Upper lobe of left lung (tissue), 6 donors: ENCODE data around the gene SHISA2. TPM values are rescaled to one million over a fixed set of nuclear protein-coding genes. Genes with fewer than 3 reads are reported as not detected.

Experiments used
- ATAC-seq, 2 donors: fragments of 200-7000 bp; cut with Tn5 transposase; one replicate each; pipeline ENCODE4 v1.9.1; 2022; ENCODE audit warnings: mild to moderate bottlenecking in 2 of 2, moderate library complexity in 2 of 2; ENCODE audit not compliant: low FRiP score in 2 of 2
- DNase-seq, 2 donors: peaks; one replicate each; pipeline ENCODE4 v3.0.0-alpha.2; 2019 to 2020
- H3K27ac ChIP-seq, 4 donors: fragments of 200-600 bp; sonication (generic); one replicate each; pipeline ENCODE4 v1.5.1; 2016 to 2019
- H3K27me3 ChIP-seq, 4 donors: fragments of 200-600 bp; sonication (generic); one replicate each; pipeline ENCODE4 v1.5.1; 2017 to 2019
- H3K36me3 ChIP-seq, 4 donors: fragments of 200-600 bp; sonication (generic); one replicate each; pipeline ENCODE4 v1.5.1; 2016 to 2019
- H3K4me1 ChIP-seq, 4 donors: fragments of 200-600 bp; sonication (generic); one replicate each; pipeline ENCODE4 v1.5.1; 2018 to 2019
- H3K4me3 ChIP-seq, 4 donors: fragments of 200-600 bp; sonication (generic); one replicate each; pipeline ENCODE4 v1.5.1; 2017 to 2019; ENCODE audit warnings: mild to moderate bottlenecking in 2 of 4, moderate library complexity in 1 of 4
- H3K9me3 ChIP-seq, 4 donors: fragments of 200-600 bp; sonication (generic); one replicate each; pipeline ENCODE4 v1.5.1; 2018 to 2019
- CTCF ChIP-seq, 6 experiments: fragments of 450-650 bp in 4 of 6; fragments of 200-600 bp in 2 of 6; sonication (generic) in 2 of 6; IDR thresholded peaks; one replicate each; pipeline ENCODE4 v1.5.1; 2016 to 2019; ENCODE audit warnings: antibody characterized with exemption in 6 of 6
- EP300 ChIP-seq, 4 donors: sonication (generic); formaldehyde crosslinking; IDR thresholded peaks; one replicate each; pipeline ENCODE4 v1.5.1; 2017; ENCODE audit warnings: antibody characterized with exemption in 4 of 4, control low read depth in 2 of 4
- POLR2A ChIP-seq, 4 donors: fragments of 450-650 bp; IDR thresholded peaks; one replicate each; pipeline ENCODE4 v1.5.1; 2016 to 2017; ENCODE audit warnings: antibody characterized with exemption in 4 of 4, mild to moderate bottlenecking in 2 of 4
- POLR2AphosphoS5 ChIP-seq, 2 donors: sonication (generic); formaldehyde crosslinking; IDR thresholded peaks; one replicate each; pipeline ENCODE4 v1.5.1; 2017; ENCODE audit warnings: antibody characterized with exemption in 2 of 2
- whole genome bisulfite sequencing, 2 donors: methylation state at CpG; one replicate each; pipeline ENCODE4 v1.1.5; 2017 to 2018; 5-methylcytosine and 5-hydroxymethylcytosine counted together
- total RNA-seq, 6 donors: library from RNA; depleted of rRNA in 4 of 6; stranded (reverse); fragments of >200 nt in 4 of 6; gene quantifications; one replicate each; pipeline versions ENCODE4 v1.1.0 to v1.2.1, GENCODE V29; 2016 to 2021
- donor health status: DM: no; HTN: no; CAD: no; lungs with moderate emphysema.
- donor health status: DM: no; HTN: yes; CAD: no; lungs with severe emphysema.

SHISA2 gene
- total RNA-seq, 6 donors from 2014 or later = 7.3 to 19.9 (median 13.4) TPM

GRCh38 chr13:26042785-26043184, 9.0 kb downstream of the SHISA2 start:
- TF ChIP-seq EP300 (IDR thresholded peaks at IDR 0.05) = no peak
- no peak for TF ChIP-seq POLR2AphosphoS5 (IDR thresholded peaks at IDR 0.05)
- H3K9me3 ChIP-seq = no peaks in the 10 kb centered on the region
- no peak overlapping the region for H3K4me3 ChIP-seq
- H3K36me3 ChIP-seq = no peaks in the 10 kb centered on the region
- 65 to 70% methylated on average over 1 of the region's 1 CpG for WGBS, 2 donors
- H3K27me3 ChIP-seq = no peaks in the 10 kb centered on the region
- H3K27ac ChIP-seq = no peak overlapping the region
- no peaks in the 10 kb centered on the region for H3K4me1 ChIP-seq
- ATAC-seq = no peak
- no peak for DNase-seq

GRCh38 chr13:26041444-26041843, 10.4 kb downstream of the SHISA2 start:
- ATAC-seq (peak in 1 of 2 donors; percentile 10), DNase-seq (no peak)
- no peak for TF ChIP-seq POLR2AphosphoS5 (IDR thresholded peaks at IDR 0.05)
- TF ChIP-seq POLR2A (IDR thresholded peaks at IDR 0.05) = no peak
- no peak for TF ChIP-seq CTCF (IDR thresholded peaks at IDR 0.05)
- TF ChIP-seq EP300 (IDR thresholded peaks at IDR 0.05) = no peak
- H3K27me3 ChIP-seq = no peaks in the 10 kb centered on the region
- 51 to 68% methylated on average over 3 of the region's 3 CpGs for WGBS, 2 donors
- H3K36me3 ChIP-seq = no peaks in the 10 kb centered on the region
- no peaks in the 10 kb centered on the region for H3K9me3 ChIP-seq
- no peaks in the 10 kb centered on the region for H3K4me1 ChIP-seq
- H3K4me3 ChIP-seq = no peak overlapping the region
- H3K27ac ChIP-seq = no peak overlapping the region

- H3K27ac ChIP-seq = no peak overlapping the region
- no peak overlapping the region for H3K4me3 ChIP-seq
- TF ChIP-seq EP300 (IDR thresholded peaks at IDR 0.05) = no peak
- 92 to 97% methylated on average over 8 of the region's 8 CpGs for WGBS, 2 donors
- no peaks in the 10 kb centered on the region for H3K36me3 ChIP-seq
- ATAC-seq = no peak
- H3K9me3 ChIP-seq = no peaks in the 10 kb centered on the region
- no peaks in the 10 kb centered on the region for H3K27me3 ChIP-seq
- no peak for DNase-seq
- H3K4me1 ChIP-seq = no peaks in the 10 kb centered on the region
Measured at GRCh38 chr13:26038931-26039475, 12.8 kb downstream of the SHISA2 start.

GRCh38 chr13:26037302-26037701, 14.5 kb downstream of the SHISA2 start:
- Histone ChIP-seq H3K36me3 (no peaks in the 10 kb centered on the region), H3K27ac (no peak overlapping the region), H3K9me3 (no peaks in the 10 kb centered on the region), H3K4me1 (no peaks in the 10 kb centered on the region), H3K27me3 (no peaks in the 10 kb centered on the region), H3K4me3 (no peak overlapping the region)
- DNase-seq (no peak), ATAC-seq (peak; percentile 38 to 69)
- no peak for TF ChIP-seq POLR2AphosphoS5 (IDR thresholded peaks at IDR 0.05)
- TF ChIP-seq POLR2A (IDR thresholded peaks at IDR 0.05) = no peak
- peak in 3 of 6 experiments; percentile 17 to 36 (median 20) for TF ChIP-seq CTCF (IDR thresholded peaks at IDR 0.05)
- no peak for TF ChIP-seq EP300 (IDR thresholded peaks at IDR 0.05)
- 45 to 57% methylated on average over 2 of the region's 2 CpGs for WGBS, 2 donors

GRCh38 chr13:26036383-26036782, 15.4 kb downstream of the SHISA2 start:
- 66 to 74% methylated on average over 4 of the region's 4 CpGs for WGBS, 2 donors
- Histone ChIP-seq H3K27ac (no peak overlapping the region), H3K27me3 (no peaks in the 10 kb centered on the region), H3K4me1 (no peaks in the 10 kb centered on the region), H3K4me3 (no peak overlapping the region), H3K36me3 (no peaks in the 10 kb centered on the region), H3K9me3 (no peaks in the 10 kb centered on the region)
- ATAC-seq = no peak
- TF ChIP-seq EP300 (IDR thresholded peaks at IDR 0.05) (no peak), CTCF (IDR thresholded peaks at IDR 0.05) (no peak), POLR2A (IDR thresholded peaks at IDR 0.05) (no peak), POLR2AphosphoS5 (IDR thresholded peaks at IDR 0.05) (no peak)
- DNase-seq = no peak

- no peak for ATAC-seq
- Histone ChIP-seq H3K27me3 (no peaks in the 10 kb centered on the region), H3K27ac (no peak overlapping the region), H3K36me3 (no peaks in the 10 kb centered on the region), H3K4me3 (no peak overlapping the region), H3K9me3 (no peaks in the 10 kb centered on the region), H3K4me1 (no peaks in the 10 kb centered on the region)
- DNase-seq = no peak
- WGBS, 2 donors = 84 to 86% methylated on average over 3 of the region's 3 CpGs
- TF ChIP-seq POLR2AphosphoS5 (IDR thresholded peaks at IDR 0.05) (no peak), CTCF (IDR thresholded peaks at IDR 0.05) (no peak), EP300 (IDR thresholded peaks at IDR 0.05) (no peak), POLR2A (IDR thresholded peaks at IDR 0.05) (no peak)
Measured at GRCh38 chr13:26034018-26034417, 17.8 kb downstream of the SHISA2 start.
